GM12878 (cell line): ENCODE results near the gene NRG2. TPM values are rescaled to one million over a fixed set of nuclear protein-coding genes. Genes with fewer than 3 reads are reported as not detected.

Experiments
- ATAC-seq: fragments of 200-7000 bp; cut with Tn5 transposase; 3 replicates; pipeline ENCODE4 v1.9.1; 2020; ENCODE audit warnings: mild to moderate bottlenecking, moderate library complexity
- BruUV-seq: library from RNA; stranded (reverse); fragments of 400-500 nt; replicated peaks from 2 replicates; lab custom pipeline; 2021; lab: Mats Ljungman, UMichigan
- CTCF ChIA-PET: fragments of 300-600 bp; sonication (Branson Sonifier 250); formaldehyde crosslinking; extraction: SDS; loops from one replicate; lab custom pipeline; 2021; ENCODE audit warnings: inconsistent platforms; lab: Yijun Ruan, JAX
- POLR2A ChIA-PET: fragments of 350-600 bp; formaldehyde crosslinking; extraction: SDS; loops from one replicate; lab custom pipeline; 2021; ENCODE audit warnings: inconsistent platforms; lab: Charles Lee
- RAD21 ChIA-PET: fragments of 300-600 bp; sonication (Branson Sonifier 250); formaldehyde crosslinking; loops from one replicate; lab custom pipeline; 2023; ENCODE audit warnings: antibody characterized with exemption; ENCODE audit not compliant: unreplicated experiment; lab: Charles Lee
- SMC1A ChIA-PET: fragments of 300-600 bp; sonication (Branson Sonifier 250); formaldehyde crosslinking; loops from one replicate; lab custom pipeline; 2023; ENCODE audit not compliant: unreplicated experiment, uncharacterized antibody; lab: Charles Lee
- DNase-seq: peaks from one replicate; pipeline ENCODE4 v3.0.0-alpha.2; 2011; ENCODE audit warnings: low read depth, low spot score
- FAIRE-seq: peaks from 3 replicates; lab custom pipeline; 2011; peaks lifted over from hg19 to GRCh38; lab: Jason Lieb, UNC
- H2AFZ ChIP-seq: 2 replicates; pipeline ENCODE4 v1.6.0; 2011; ENCODE audit warnings: low read depth, low read length, control low read depth; ENCODE audit not compliant: control insufficient read depth
- H3K27ac ChIP-seq: 2 replicates; pipeline ENCODE4 v1.5.1; 2011; ENCODE audit warnings: control low read depth; ENCODE audit not compliant: control insufficient read depth, insufficient read depth
- H3K27me3 ChIP-seq, 2 experiments: replicated peaks in 1 of 2; 2 replicates each; pipeline versions ENCODE4 v1.6.0 to v1.6.1; 2011; ENCODE audit warnings: low read length in 1 of 2; ENCODE audit not compliant: control insufficient read depth in 2 of 2, insufficient read depth in 2 of 2
- H3K36me3 ChIP-seq, 2 experiments: 2 replicates each; pipeline ENCODE4 v1.5.1; 2011; ENCODE audit warnings: low read length in 1 of 2; ENCODE audit not compliant: control insufficient read depth in 2 of 2, insufficient read depth in 2 of 2
- H3K4me1 ChIP-seq: 2 replicates; pipeline ENCODE4 v1.6.1; 2011; ENCODE audit warnings: mild to moderate bottlenecking, low read length, moderate library complexity, mixed read lengths; ENCODE audit not compliant: control insufficient read depth, insufficient read depth
- H3K4me2 ChIP-seq: 2 replicates; pipeline ENCODE4 v1.6.0; 2011; ENCODE audit warnings: control low read depth; ENCODE audit not compliant: control insufficient read depth, insufficient read depth
- H3K4me3 ChIP-seq: fragments of 200-600 bp; sonication (generic); 2 replicates; pipeline ENCODE4 v1.5.1; 2016
- H3K79me2 ChIP-seq: 2 replicates; pipeline ENCODE4 v1.6.0; 2011; ENCODE audit warnings: low read length; ENCODE audit not compliant: control insufficient read depth, insufficient read depth
- H3K9ac ChIP-seq: 2 replicates; pipeline ENCODE4 v1.8.0; 2011; ENCODE audit warnings: low read length, control low read depth, mixed read lengths; ENCODE audit not compliant: control insufficient read depth, insufficient read depth
- H3K9me3 ChIP-seq: replicated peaks from 3 replicates; pipeline ENCODE4 v1.5.1; 2011; ENCODE audit warnings: mild to moderate bottlenecking, low read length; ENCODE audit not compliant: control insufficient read depth, insufficient read depth
- H4K20me1 ChIP-seq: 2 replicates; pipeline ENCODE4 v1.6.0; 2011; ENCODE audit not compliant: control insufficient read depth, insufficient read depth
- ATF7 ChIP-seq: fragments of 450-650 bp; IDR thresholded peaks from 2 replicates; pipeline ENCODE4 v1.6.1; 2016; ENCODE audit warnings: low read depth, mild to moderate bottlenecking
- CEBPB ChIP-seq, 2 experiments: fragments of 150-350 bp in 1 of 2; IDR thresholded peaks; 2 replicates each; pipeline ENCODE4 v1.6.1; 2012 to 2014; ENCODE audit warnings: low read depth in 2 of 2, low read length in 2 of 2, borderline replicate concordance in 1 of 2, inconsistent platforms in 1 of 2
- FOS ChIP-seq: IDR thresholded peaks from 3 replicates; pipeline ENCODE4 v1.6.1; 2011; ENCODE audit warnings: borderline replicate concordance; ENCODE audit not compliant: insufficient read length; ENCODE audit errors: extremely low read depth
- GATAD2B ChIP-seq: fragments of 450-650 bp; conservative IDR thresholded peaks from 2 replicates; pipeline ENCODE4 v1.6.1; 2017; ENCODE audit warnings: low read depth, mild to moderate bottlenecking, moderate library complexity
- IKZF2 ChIP-seq, 2 experiments: fragments of 450-650 bp; IDR thresholded peaks; 2 replicates each; pipeline ENCODE4 v1.6.1; 2017; ENCODE audit warnings: mild to moderate bottlenecking in 2 of 2, moderate library complexity in 2 of 2
- IRF4 ChIP-seq: IDR thresholded peaks from 2 replicates; pipeline ENCODE4 v1.6.1; 2011; ENCODE audit warnings: low read depth, low read length
- KAT2A ChIP-seq: conservative IDR thresholded peaks from 2 replicates; pipeline ENCODE4 v1.6.1; 2011; ENCODE audit warnings: low read depth, low read length; ENCODE audit not compliant: control insufficient read depth
- NFIC ChIP-seq: IDR thresholded peaks from 2 replicates; pipeline ENCODE4 v1.6.1; 2012; ENCODE audit warnings: low read depth, mild to moderate bottlenecking, inconsistent platforms, low read length, moderate library complexity
- NR2C2 ChIP-seq: IDR thresholded peaks from 2 replicates; pipeline ENCODE4 v1.6.1; 2011; ENCODE audit warnings: borderline replicate concordance, low read depth; ENCODE audit not compliant: control insufficient read depth, insufficient read length
- POU2F2 ChIP-seq: IDR thresholded peaks from 3 replicates; pipeline ENCODE4 v1.6.1; 2011; ENCODE audit warnings: low read depth, mild to moderate bottlenecking, low read length, borderline replicate concordance
- RB1 ChIP-seq: fragments of 450-650 bp; formaldehyde crosslinking; IDR thresholded peaks from 2 replicates; pipeline ENCODE4 v1.6.1; 2017; ENCODE audit warnings: mild to moderate bottlenecking, borderline replicate concordance
- RFX5 ChIP-seq: IDR thresholded peaks from 2 replicates; pipeline ENCODE4 v1.6.1; 2011; ENCODE audit warnings: low read depth, low read length, improper control_type of control experiment
- RUNX3 ChIP-seq: IDR thresholded peaks from 2 replicates; pipeline ENCODE4 v1.6.1; 2012; ENCODE audit warnings: low read length, inconsistent platforms
- STAT3 ChIP-seq: IDR thresholded peaks from 2 replicates; pipeline ENCODE4 v1.6.1; 2011; ENCODE audit warnings: low read depth, low read length, improper control_type of control experiment
- SUPT20H ChIP-seq: IDR thresholded peaks from 2 replicates; pipeline ENCODE4 v1.6.1; 2011; ENCODE audit warnings: low read depth, mild to moderate bottlenecking, low read length, moderate library complexity, borderline replicate concordance; ENCODE audit not compliant: control insufficient read depth
- TCF12 ChIP-seq: IDR thresholded peaks from 2 replicates; pipeline ENCODE4 v1.6.1; 2011; ENCODE audit warnings: low read depth, mild to moderate bottlenecking, low read length
- WRNIP1 ChIP-seq: IDR thresholded peaks from 2 replicates; pipeline ENCODE4 v1.6.1; 2011; ENCODE audit warnings: low read depth, low read length, improper control_type of control experiment, borderline replicate concordance
- YBX1 ChIP-seq: fragments of 450-650 bp; IDR thresholded peaks from 2 replicates; pipeline ENCODE4 v1.6.1; 2016; ENCODE audit warnings: antibody characterized with exemption
- ZNF622 ChIP-seq: fragments of 450-650 bp; IDR thresholded peaks from 2 replicates; pipeline ENCODE4 v1.6.1; 2017; ENCODE audit warnings: mild to moderate bottlenecking, inconsistent platforms
- WGBS: methylation state at CpG from one replicate; pipeline ENCODE4 v1.1.6; 2016; ENCODE audit warnings: low lambda C conversion rate; ENCODE audit not compliant: insufficient replicate concordance, insufficient coverage; ENCODE audit errors: missing lambda C conversion rate; 5-methylcytosine and 5-hydroxymethylcytosine counted together
- in situ Hi-C: fragments of 300-500 bp; cut with MboI; formaldehyde crosslinking; loops from 9 replicates; pipeline ENCODE4 v1.14.3; 2018; ENCODE audit warnings: mixed read lengths
- intact Hi-C: fragments of 100-400 bp; cut with micrococcal nuclease; formaldehyde crosslinking; loops from one replicate; pipeline ENCODE4 v1.14.2; 2022; ENCODE audit not compliant: unreplicated experiment
- polyA plus RNA-seq, 11 experiments: library from polyadenylated mRNA; depleted of rRNA in 4 of 11; unstranded in 6 of 11; stranded (reverse) in 5 of 11; fragments of >200 nt; fragmentation: Nextera tagmentation in 4 of 11; fragmentation: Illumina TruSeq in 1 of 11; extraction: Ambion mirVana in 4 of 11; extraction: Trizol in 1 of 11; gene quantifications; 1 replicate in 1 of 11; 2 replicates in 10 of 11; pipeline versions ENCODE4 v1.2.1 to v1.2.3, GENCODE V29; 2011 to 2016; ENCODE audit warnings: inconsistent platforms in 2 of 11, missing spikeins in 2 of 11, low read depth in 1 of 11
- total RNA-seq, 4 experiments: library from RNA; depleted of rRNA in 3 of 4; stranded (reverse); fragments of >200 nt in 3 of 4; fragmentation: Illumina TruSeq in 1 of 4; extraction: Trizol in 1 of 4; gene quantifications; 2 replicates each; pipeline versions ENCODE4 v1.2.1 to v1.2.3, GENCODE V29; 2013 to 2021
- TF ChIP-seq, protein P1 (sequence below): fragments of 450-650 bp; IDR thresholded peaks from 2 replicates; pipeline ENCODE4 v1.6.1; 2017; ENCODE audit warnings: low read depth, mild to moderate bottlenecking, moderate library complexity
- TF ChIP-seq, protein P2 (sequence below): IDR thresholded peaks from 2 replicates; pipeline ENCODE4 v1.6.1; 2012; ENCODE audit warnings: low read depth, low read length, improper control_type of control experiment

NRG2 gene
- total and polyA plus RNA-seq, 10 of the 15 experiments (the other 5 are each of a cell fraction or from before 2014, with no cell fraction given): 0.10 to 21.7 (median 9.6) TPM

DNA sequence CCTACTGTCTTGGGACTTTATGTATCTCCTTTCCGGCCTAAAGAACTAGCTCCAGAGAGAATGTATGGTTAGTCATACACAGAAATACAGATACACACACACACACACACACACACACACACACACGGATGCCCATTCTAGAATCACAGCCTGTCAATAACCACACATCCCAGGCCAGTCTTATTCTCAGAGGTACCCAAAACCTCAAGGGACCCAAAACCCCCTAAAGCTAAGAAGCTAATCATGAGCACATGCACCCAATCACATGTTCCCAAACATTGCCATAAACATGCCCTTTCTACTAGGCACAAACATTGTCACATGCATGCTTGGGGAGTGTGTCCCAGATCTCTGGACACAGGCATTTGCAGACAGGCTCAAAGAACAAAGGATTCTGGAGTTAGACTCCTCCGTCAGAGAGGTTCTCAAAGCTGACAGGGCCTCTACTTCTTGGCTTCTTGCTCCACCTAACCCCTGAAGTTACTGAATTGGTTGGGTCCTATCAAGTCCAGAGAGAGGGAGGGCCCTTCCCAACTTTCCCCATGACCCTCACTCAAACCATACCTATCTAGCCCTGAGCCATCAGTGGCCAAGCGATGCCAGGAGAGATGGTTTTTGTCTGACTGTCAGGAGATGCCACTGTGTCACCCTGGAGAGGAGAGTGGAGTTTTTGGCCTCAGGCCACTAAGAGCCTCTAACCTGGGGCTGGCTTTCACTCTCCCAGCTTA is 78.7 kb downstream of the NRG2 start:
- RAD21 ChIA-PET: interaction anchor here (1.0 to 2.5 kb wide), 2 partner anchors 18 to 177 kb away, joined by 3 to 9 read pairs; no protein-coding TSS in a partner anchor
- peaks cover 13% of the 10 kb centered on the region for H3K79me2 ChIP-seq
- SMC1A ChIA-PET: interaction anchor here (0.5 to 1.3 kb wide), 8 partner anchors 9 to 394 kb away, joined by 3 to 6 read pairs (median 3); no protein-coding TSS in a partner anchor
- H3K27me3 ChIP-seq: no peaks in the 10 kb centered on the region
- no peaks in the 10 kb centered on the region for H4K20me1 ChIP-seq
- CTCF ChIA-PET: interaction anchor here (0.6 to 11.0 kb wide), 4 partner anchors 62 to 189 kb away, joined by 3 to 298 read pairs (median 44); no protein-coding TSS in a partner anchor
- no peak for ATAC-seq
- no peak for FAIRE-seq
- no peak overlapping the region for H3K9ac ChIP-seq
- no peak overlapping the region for H2AFZ ChIP-seq
- in situ Hi-C loops: no loop called here
- H3K4me3 ChIP-seq: no peak overlapping the region
- peak; percentile 46 for DNase-seq
- H3K9me3 ChIP-seq: no peaks in the 10 kb centered on the region
- 0 out of 2 replicates have a peak overlapping the region, but pooled peaks have one; percentile 8 for H3K27ac ChIP-seq
- H3K4me2 ChIP-seq: no peak overlapping the region
- POLR2A ChIA-PET: interaction anchor here (0.8 to 0.9 kb wide), 2 partner anchors 9 to 177 kb away, joined by 3 read pairs; no protein-coding TSS in a partner anchor
- intact Hi-C loops: loop anchor here (10.0 kb wide), 1 partner anchor 330 kb away; no protein-coding TSS in a partner anchor
- no TSS peak for BruUV-seq
- no peaks in the 10 kb centered on the region for H3K36me3 ChIP-seq
- 60% methylated on average over 4 of the region's 4 CpGs for WGBS
- peaks cover 31% of the 10 kb centered on the region for H3K4me1 ChIP-seq
- TF ChIP-seq NR2C2 (no peak), ZNF622 (no peak), ATF7 (no peak), TCF12 (peak; percentile 31; the same call in 1 of the 2 replicates), RFX5 (no peak), IRF4 (peak; percentile 44; the same call in 1 of the 2 replicates), IKZF2 (IDR thresholded peaks at IDR 0.05) (peak; percentile 37 to 50; a peak in 3 of 4 replicates), NFIC (no peak), YBX1 (0 out of 2 replicates have a peak, but pooled peaks have one; percentile 69), WRNIP1 (no peak), CEBPB (IDR thresholded peaks at IDR 0.05; ENCODE audit: borderline replicate concordance in 1 of 2, low read depth in 2 of 2, low read length in 2 of 2) (no peak), RUNX3 (peak; percentile 79; the same call in 1 of the 2 replicates), POU2F2 (no peak), FOS (no peak), RB1 (no peak), KAT2A (no peak), SUPT20H (no peak), STAT3 (no peak), GATAD2B (no peak)
- TF ChIP-seq, protein P1, sequence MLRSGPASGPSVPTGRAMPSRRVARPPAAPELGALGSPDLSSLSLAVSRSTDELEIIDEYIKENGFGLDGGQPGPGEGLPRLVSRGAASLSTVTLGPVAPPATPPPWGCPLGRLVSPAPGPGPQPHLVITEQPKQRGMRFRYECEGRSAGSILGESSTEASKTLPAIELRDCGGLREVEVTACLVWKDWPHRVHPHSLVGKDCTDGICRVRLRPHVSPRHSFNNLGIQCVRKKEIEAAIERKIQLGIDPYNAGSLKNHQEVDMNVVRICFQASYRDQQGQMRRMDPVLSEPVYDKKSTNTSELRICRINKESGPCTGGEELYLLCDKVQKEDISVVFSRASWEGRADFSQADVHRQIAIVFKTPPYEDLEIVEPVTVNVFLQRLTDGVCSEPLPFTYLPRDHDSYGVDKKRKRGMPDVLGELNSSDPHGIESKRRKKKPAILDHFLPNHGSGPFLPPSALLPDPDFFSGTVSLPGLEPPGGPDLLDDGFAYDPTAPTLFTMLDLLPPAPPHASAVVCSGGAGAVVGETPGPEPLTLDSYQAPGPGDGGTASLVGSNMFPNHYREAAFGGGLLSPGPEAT: 0 out of 2 replicates have a peak, but pooled peaks have one; percentile 51
- TF ChIP-seq, protein P2, sequence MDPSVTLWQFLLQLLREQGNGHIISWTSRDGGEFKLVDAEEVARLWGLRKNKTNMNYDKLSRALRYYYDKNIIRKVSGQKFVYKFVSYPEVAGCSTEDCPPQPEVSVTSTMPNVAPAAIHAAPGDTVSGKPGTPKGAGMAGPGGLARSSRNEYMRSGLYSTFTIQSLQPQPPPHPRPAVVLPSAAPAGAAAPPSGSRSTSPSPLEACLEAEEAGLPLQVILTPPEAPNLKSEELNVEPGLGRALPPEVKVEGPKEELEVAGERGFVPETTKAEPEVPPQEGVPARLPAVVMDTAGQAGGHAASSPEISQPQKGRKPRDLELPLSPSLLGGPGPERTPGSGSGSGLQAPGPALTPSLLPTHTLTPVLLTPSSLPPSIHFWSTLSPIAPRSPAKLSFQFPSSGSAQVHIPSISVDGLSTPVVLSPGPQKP: no peak
